Thoracic aorta (tissue), 2 donors: Measurements from ENCODE around the gene KCNQ5. TPM values are rescaled to one million over a fixed set of nuclear protein-coding genes. Genes with fewer than 3 reads are reported as not detected.

Experiments
- ATAC-seq: fragments of 150-250 bp; one replicate; pipeline ENCODE4 v1.8.0; 2017; ENCODE audit warnings: low read depth; ENCODE audit not compliant: insufficient number of reproducible peaks, low FRiP score
- DNase-seq: peaks from one replicate; pipeline ENCODE4 v3.0.0-alpha.2; 2020; ENCODE audit warnings: low spot score
- H3K27ac ChIP-seq, 2 donors: fragments of 200-600 bp; sonication (generic); 1 replicate in 1 of 2; 2 replicates in 1 of 2; pipeline ENCODE4 v1.5.1; 2016; ENCODE audit warnings: mild to moderate bottlenecking in 2 of 2, moderate library complexity in 2 of 2
- H3K27me3 ChIP-seq: fragments of 200-600 bp; sonication (generic); replicated peaks from 2 replicates; pipeline ENCODE4 v1.6.0; 2016; ENCODE audit warnings: mild to moderate bottlenecking; ENCODE audit not compliant: insufficient read depth
- H3K36me3 ChIP-seq: fragments of 200-600 bp; sonication (generic); one replicate; pipeline ENCODE4 v1.5.1; 2016
- H3K4me1 ChIP-seq, 2 donors: fragments of 200-600 bp; sonication (generic); 1 replicate in 1 of 2; 2 replicates in 1 of 2; pipeline versions ENCODE4 v1.5.1 to v1.6.0; 2016; ENCODE audit warnings: low read depth in 2 of 2, mild to moderate bottlenecking in 1 of 2; ENCODE audit not compliant: control insufficient read depth in 1 of 2
- H3K4me3 ChIP-seq: fragments of 200-600 bp; sonication (generic); 2 replicates; pipeline ENCODE4 v1.5.1; 2016; ENCODE audit warnings: mild to moderate bottlenecking
- H3K9me3 ChIP-seq: fragments of 200-600 bp; sonication (generic); 2 replicates; pipeline ENCODE4 v1.5.1; 2016
- total RNA-seq, 2 donors: library from RNA; depleted of rRNA; stranded (reverse); fragments of >200 nt; gene quantifications; one replicate each; pipeline versions ENCODE4 v1.1.0 to v1.2.3, GENCODE V29; 2016
- TF ChIP-seq, protein P1 (sequence below): fragments of 200-600 bp; sonication (generic); IDR thresholded peaks from one replicate; pipeline ENCODE4 v1.5.1; 2019; ENCODE audit warnings: antibody characterized with exemption

KCNQ5 gene
- total RNA-seq, 2 donors from 2014 or later = 7.3 to 8.5 TPM

DNA sequence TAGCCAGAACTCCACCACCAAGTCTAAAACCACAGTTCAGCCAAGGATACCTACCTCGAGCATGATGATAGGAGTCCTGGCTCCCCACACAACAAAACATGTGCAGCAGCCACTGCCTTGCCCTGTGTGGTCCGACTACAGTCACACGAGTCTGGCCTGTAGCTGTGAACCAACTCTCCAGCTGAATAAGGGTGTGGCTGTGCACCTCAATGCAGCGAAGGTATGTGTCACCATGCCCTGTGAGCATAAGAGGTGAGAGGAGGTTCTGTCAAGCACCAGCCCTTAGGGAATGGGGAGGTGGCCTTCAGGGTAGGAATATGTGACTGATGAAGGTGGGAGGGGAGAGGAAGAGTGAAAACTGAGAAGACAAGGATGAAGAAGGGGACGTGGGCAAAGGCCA, 620.1 kb downstream of the KCNQ5 start:
- ATAC-seq (no peak), DNase-seq (no peak)
- H3K36me3 ChIP-seq = no peaks in the 10 kb centered on the region
- TF ChIP-seq, protein P1, sequence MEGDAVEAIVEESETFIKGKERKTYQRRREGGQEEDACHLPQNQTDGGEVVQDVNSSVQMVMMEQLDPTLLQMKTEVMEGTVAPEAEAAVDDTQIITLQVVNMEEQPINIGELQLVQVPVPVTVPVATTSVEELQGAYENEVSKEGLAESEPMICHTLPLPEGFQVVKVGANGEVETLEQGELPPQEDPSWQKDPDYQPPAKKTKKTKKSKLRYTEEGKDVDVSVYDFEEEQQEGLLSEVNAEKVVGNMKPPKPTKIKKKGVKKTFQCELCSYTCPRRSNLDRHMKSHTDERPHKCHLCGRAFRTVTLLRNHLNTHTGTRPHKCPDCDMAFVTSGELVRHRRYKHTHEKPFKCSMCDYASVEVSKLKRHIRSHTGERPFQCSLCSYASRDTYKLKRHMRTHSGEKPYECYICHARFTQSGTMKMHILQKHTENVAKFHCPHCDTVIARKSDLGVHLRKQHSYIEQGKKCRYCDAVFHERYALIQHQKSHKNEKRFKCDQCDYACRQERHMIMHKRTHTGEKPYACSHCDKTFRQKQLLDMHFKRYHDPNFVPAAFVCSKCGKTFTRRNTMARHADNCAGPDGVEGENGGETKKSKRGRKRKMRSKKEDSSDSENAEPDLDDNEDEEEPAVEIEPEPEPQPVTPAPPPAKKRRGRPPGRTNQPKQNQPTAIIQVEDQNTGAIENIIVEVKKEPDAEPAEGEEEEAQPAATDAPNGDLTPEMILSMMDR = no peak
- no peak overlapping the region for H3K4me3 ChIP-seq
- no peaks in the 10 kb centered on the region for H3K9me3 ChIP-seq
- H3K27ac ChIP-seq = no peak overlapping the region
- H3K27me3 ChIP-seq = no peaks in the 10 kb centered on the region
- no peaks in the 10 kb centered on the region for H3K4me1 ChIP-seq
